Kidney (tissue), 14 donors: ENCODE measurements around the gene DNAJB8. TPM values are rescaled to one million over a fixed set of nuclear protein-coding genes. Genes with fewer than 3 reads are reported as not detected.

Experiments used
- DNase-seq, 5 donors: peaks; one replicate each; pipeline ENCODE4 v3.0.0-alpha.2; 2013 to 2020
- FAIRE-seq: peaks from 2 replicates; lab custom pipeline; 2012; peaks lifted over from hg19 to GRCh38; lab: Jason Lieb, UNC
- H3K27ac ChIP-seq, 2 donors: one replicate each; pipeline ENCODE4 v1.7.0; 2013; ENCODE audit warnings: low read depth in 2 of 2, low read length in 2 of 2, inconsistent platforms in 1 of 2
- H3K27me3 ChIP-seq: one replicate; pipeline ENCODE4 v1.7.1; 2013; ENCODE audit warnings: low read length, inconsistent platforms; ENCODE audit not compliant: control insufficient read depth, insufficient read depth
- H3K36me3 ChIP-seq, 3 donors: one replicate each; pipeline versions ENCODE4 v1.7.0 to v1.7.1; 2013; ENCODE audit warnings: low read length in 3 of 3, control low read depth in 1 of 3, inconsistent platforms in 1 of 3; ENCODE audit not compliant: insufficient read depth in 3 of 3, control insufficient read depth in 2 of 3
- H3K4me1 ChIP-seq, 3 donors: one replicate each; pipeline versions ENCODE4 v1.7.0 to v1.7.1; 2013; ENCODE audit warnings: low read length in 3 of 3, inconsistent platforms in 1 of 3, low read depth in 1 of 3; ENCODE audit not compliant: control insufficient read depth in 2 of 3, insufficient read depth in 2 of 3
- H3K4me3 ChIP-seq, 3 donors: one replicate each; pipeline versions ENCODE4 v1.7.0 to v1.8.1; 2013; ENCODE audit warnings: low read length in 3 of 3, control low read depth in 1 of 3, inconsistent platforms in 1 of 3
- H3K9ac ChIP-seq, 3 donors: one replicate each; pipeline versions ENCODE4 v1.7.0 to v1.7.1; 2013; ENCODE audit warnings: low read length in 3 of 3, control low read depth in 1 of 3, inconsistent platforms in 1 of 3
- H3K9me3 ChIP-seq, 3 donors: one replicate each; pipeline versions ENCODE4 v1.7.0 to v1.7.1; 2013; ENCODE audit warnings: low read length in 3 of 3, control low read depth in 1 of 3, inconsistent platforms in 1 of 3; ENCODE audit not compliant: control insufficient read depth in 2 of 3, insufficient read depth in 1 of 3
- CTCF ChIP-seq: IDR thresholded peaks from 3 replicates; pipeline ENCODE4 v1.5.1; 2012; ENCODE audit warnings: mild to moderate bottlenecking, moderate library complexity, borderline replicate concordance; ENCODE audit not compliant: insufficient read depth; ENCODE audit errors: extremely low read depth
- intact Hi-C: fragments of 100-400 bp; cut with DNase I; formaldehyde crosslinking; loops from one replicate; pipeline ENCODE4 v1.11.1; 2022
- polyA plus RNA-seq: library from polyadenylated mRNA; stranded (reverse); fragments of 350-450 nt; fragmentation: Illumina TruSeq; extraction: RNeasy Lipid Tissue Mini Kit (QIAGEN cat#74804); gene quantifications from one replicate; pipeline ENCODE4 v1.2.3, GENCODE V29; 2014; ENCODE audit warnings: low read depth, low replicate concordance; ENCODE audit not compliant: insufficient read depth
- total RNA-seq: library from RNA; stranded (reverse); fragmentation: NEBNext Ultra II Directional; extraction: Animal tissue kit (Norgen Biotek cat#: 25700); gene quantifications from one replicate; pipeline ENCODE4 v1.2.1, GENCODE V29; 2021
- donor health status: control.
- donor health status: control.
- donor health status: control.
- donor health status: control.
- donor health status: control.
- donor health status: DM: yes; HTN: yes; CAD: no.
- donor health status: Normal renal cell carcinoma (clear cell type).

The DNAJB8 gene
- total and polyA plus RNA-seq, 2 donors from 2014 or later: not detected

DNA sequence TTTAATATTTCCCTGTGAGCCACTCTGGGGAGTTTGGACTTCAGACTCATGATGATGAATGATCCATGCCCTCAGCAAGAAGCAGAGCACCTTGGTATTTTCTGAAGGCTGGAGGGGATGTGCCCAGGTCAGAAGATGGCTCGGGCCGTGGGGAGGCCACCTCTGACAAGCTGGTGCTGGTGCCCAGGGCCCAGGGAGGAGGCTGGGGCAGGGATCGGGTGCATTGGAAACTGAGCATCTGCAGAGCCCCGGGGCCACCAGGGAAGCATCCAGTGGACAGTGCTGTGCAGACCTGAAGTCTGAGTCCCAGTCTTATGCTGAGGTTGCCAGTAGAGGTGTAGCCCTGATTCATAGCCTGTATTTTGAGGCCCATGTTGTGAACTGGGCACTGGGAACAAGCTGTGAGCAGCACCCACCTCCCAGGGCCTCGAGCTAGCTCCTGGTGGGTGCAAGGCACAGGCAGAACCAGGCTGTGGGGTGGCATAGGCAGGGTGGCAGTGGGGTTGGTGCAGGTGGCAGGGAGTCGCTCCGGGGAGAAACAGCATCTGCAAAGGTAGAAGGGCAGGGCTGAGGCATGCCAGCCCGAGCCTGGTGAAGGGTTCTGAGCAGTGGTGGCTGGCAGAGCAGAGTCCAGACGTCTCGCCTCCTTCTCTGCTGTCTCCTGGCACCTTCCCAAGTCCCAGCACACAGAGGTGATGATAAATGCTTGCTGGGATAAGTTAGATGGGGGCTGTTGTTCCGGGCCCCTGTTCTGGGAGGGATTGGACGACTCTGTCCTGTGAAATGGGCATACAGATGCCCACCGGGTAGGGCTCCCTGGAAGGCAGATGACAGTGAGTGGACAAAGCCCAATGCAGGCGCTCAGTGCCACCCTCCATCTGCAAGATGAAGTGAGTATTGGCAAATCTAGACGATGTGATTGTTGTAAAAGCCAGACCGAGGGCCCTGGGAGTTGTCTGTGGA lies 10.6 kb downstream of the DNAJB8 start:
- peak in 2 of 5 donors; percentile 12 to 46 for DNase-seq
- no peak for TF ChIP-seq CTCF
- Histone ChIP-seq H3K36me3 (no peaks in the 10 kb centered on the region), H3K9ac (no peak overlapping the region), H3K4me3 (no peak overlapping the region), H3K27me3 (no peaks in the 10 kb centered on the region), H3K9me3 (no peaks in the 10 kb centered on the region), H3K4me1 (peaks cover 0 to 2% (median 0%) of the 10 kb centered on the region in 3 donors), H3K27ac (no peak overlapping the region)
- FAIRE-seq: no peak
- intact Hi-C loops: no loop called here

DNA sequence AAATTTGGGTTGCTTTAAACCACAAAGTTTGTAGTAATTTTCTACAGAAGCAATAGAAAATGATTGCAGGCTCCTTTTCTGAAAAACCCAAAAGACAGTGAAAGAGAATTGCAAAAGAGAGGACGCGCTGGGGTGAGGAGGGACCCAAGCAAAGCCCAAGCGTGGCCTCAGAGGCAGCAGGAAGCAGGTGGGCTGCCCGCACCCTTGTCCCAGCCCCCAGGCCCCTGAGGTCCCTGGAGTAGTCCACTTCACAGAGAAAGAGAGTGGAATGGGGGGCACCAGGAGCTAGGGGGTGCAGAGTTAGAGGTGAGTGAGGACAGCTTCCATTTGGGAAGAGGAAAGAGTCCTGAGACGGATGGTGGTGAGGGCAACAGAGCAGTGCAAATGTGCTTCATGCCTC lies 11.6 kb downstream of the DNAJB8 start:
- no peaks in the 10 kb centered on the region for H3K36me3 ChIP-seq
- H3K4me3 ChIP-seq: no peak overlapping the region
- DNase-seq (peak in 1 of 5 donors; percentile 26), FAIRE-seq (no peak)
- no peaks in the 10 kb centered on the region for H3K27me3 ChIP-seq
- H3K9me3 ChIP-seq: no peaks in the 10 kb centered on the region
- H3K4me1 ChIP-seq: peaks cover 0 to 2% (median 0%) of the 10 kb centered on the region in 3 donors
- intact Hi-C loops: no loop called here
- H3K9ac ChIP-seq: no peak overlapping the region
- no peak for TF ChIP-seq CTCF
- no peak overlapping the region for H3K27ac ChIP-seq

GRCh38 chr3:128454310-128454618 lies 12.4 kb downstream of the DNAJB8 start:
- no peaks in the 10 kb centered on the region for H3K36me3 ChIP-seq
- no peak overlapping the region for H3K9ac ChIP-seq
- no peaks in the 10 kb centered on the region for H3K27me3 ChIP-seq
- no peak overlapping the region for H3K4me3 ChIP-seq
- no peaks in the 10 kb centered on the region for H3K9me3 ChIP-seq
- peaks cover 0 to 2% (median 0%) of the 10 kb centered on the region in 3 donors for H3K4me1 ChIP-seq
- H3K27ac ChIP-seq: no peak overlapping the region
- no peak for FAIRE-seq
- TF ChIP-seq CTCF: no peak
- intact Hi-C loops: no loop called here
- peak in 1 of 5 donors; percentile 52 for DNase-seq
